Measurements from ENCODE around the gene PBLD.

The PBLD gene

DNA sequence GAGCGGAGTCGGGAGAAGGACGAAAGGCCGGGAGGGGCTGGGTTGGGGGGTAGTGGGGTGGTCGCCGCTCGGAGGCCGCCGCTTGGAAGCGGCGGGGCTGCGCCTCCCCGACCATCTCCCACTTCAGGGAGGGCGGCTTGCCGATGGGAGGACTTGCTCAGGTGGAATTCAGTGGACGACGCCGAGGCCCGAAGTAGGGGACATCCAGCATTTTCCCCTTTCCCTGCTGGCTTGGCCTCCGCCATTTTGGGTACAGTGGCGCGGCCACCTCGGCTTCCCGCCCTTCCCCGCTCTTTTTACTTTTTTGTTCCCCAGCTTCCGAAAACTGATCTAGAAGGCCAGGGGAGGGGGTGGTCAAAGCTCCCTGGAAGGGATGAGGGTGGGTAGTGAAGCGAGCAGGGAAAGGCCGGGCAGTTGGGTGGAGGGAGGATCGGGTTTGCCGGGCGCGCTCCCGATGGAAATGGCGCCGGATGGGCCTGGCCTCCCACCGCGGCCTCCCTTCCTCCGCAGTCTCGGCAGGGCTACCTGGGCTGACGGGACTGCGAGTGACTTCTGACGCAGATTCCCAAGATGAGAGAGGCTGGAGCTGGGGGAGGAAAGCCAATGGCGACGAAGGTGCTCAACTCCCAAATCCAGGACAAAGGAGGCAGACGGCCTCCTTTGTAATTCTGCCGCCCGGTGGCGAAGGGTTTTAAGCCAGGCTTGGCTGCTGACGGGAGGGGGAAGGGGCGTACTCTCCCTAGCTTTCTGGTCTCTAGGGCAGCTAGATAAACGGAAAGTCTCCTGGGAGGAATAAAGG is at the start of gene PBLD:
Gene PBLD, minus strand, starts transcription at position 670 of the 799 bp plus-strand sequence. CDS start 26,084 bp downstream, outside the sequence.
- ATAC-seq: peak; percentile 50
- TF ChIP-seq ISL1 (CRISPR knock-in tag; IDR thresholded peaks at IDR 0.05): no peak
- TF ChIP-seq TSHZ2 (CRISPR knock-in tag; IDR thresholded peaks at IDR 0.05): 0 out of 2 replicates have a peak, but pooled peaks have one; percentile 30
- TF ChIP-seq BACH2 (CRISPR knock-in tag; IDR thresholded peaks at IDR 0.05; ENCODE audit: borderline replicate concordance): no peak
- peak; percentile 47; the same call in 1 of the 2 replicates for TF ChIP-seq CSDC2 (CRISPR knock-in tag; IDR thresholded peaks at IDR 0.05)
- TF ChIP-seq, protein P1, sequence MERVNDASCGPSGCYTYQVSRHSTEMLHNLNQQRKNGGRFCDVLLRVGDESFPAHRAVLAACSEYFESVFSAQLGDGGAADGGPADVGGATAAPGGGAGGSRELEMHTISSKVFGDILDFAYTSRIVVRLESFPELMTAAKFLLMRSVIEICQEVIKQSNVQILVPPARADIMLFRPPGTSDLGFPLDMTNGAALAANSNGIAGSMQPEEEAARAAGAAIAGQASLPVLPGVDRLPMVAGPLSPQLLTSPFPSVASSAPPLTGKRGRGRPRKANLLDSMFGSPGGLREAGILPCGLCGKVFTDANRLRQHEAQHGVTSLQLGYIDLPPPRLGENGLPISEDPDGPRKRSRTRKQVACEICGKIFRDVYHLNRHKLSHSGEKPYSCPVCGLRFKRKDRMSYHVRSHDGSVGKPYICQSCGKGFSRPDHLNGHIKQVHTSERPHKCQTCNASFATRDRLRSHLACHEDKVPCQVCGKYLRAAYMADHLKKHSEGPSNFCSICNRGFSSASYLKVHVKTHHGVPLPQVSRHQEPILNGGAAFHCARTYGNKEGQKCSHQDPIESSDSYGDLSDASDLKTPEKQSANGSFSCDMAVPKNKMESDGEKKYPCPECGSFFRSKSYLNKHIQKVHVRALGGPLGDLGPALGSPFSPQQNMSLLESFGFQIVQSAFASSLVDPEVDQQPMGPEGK (CRISPR knock-in tag; IDR thresholded peaks at IDR 0.05; ENCODE audit: borderline replicate concordance): peak; percentile 20; the same call in 1 of the 2 replicates
- 0 out of 2 replicates have a peak, but pooled peaks have one; percentile 14 for TF ChIP-seq ZNF70 (CRISPR knock-in tag; IDR thresholded peaks at IDR 0.05)
- 0 out of 2 replicates have a peak, but pooled peaks have one; percentile 12 for TF ChIP-seq RARB (CRISPR knock-in tag; IDR thresholded peaks at IDR 0.05)
- TF ChIP-seq ZFP3 (CRISPR knock-in tag; IDR thresholded peaks at IDR 0.05): no peak
- no peak for TF ChIP-seq ZNF565 (CRISPR knock-in tag; conservative IDR thresholded peaks at IDR 0.05; ENCODE audit: low read depth)
- 0 out of 2 replicates have a peak, but pooled peaks have one; percentile 78 for TF ChIP-seq ESRRG (CRISPR knock-in tag; IDR thresholded peaks at IDR 0.05)
- TF ChIP-seq ARNTL (CRISPR knock-in tag; IDR thresholded peaks at IDR 0.05; ENCODE audit: borderline replicate concordance, low read depth): no peak; the same call in 1 of the 2 replicates
- TF ChIP-seq GLIS3 (CRISPR knock-in tag; IDR thresholded peaks at IDR 0.05): 0 out of 2 replicates have a peak, but pooled peaks have one; percentile 28
- no peak for TF ChIP-seq OSR1 (CRISPR knock-in tag; IDR thresholded peaks at IDR 0.05)
- TF ChIP-seq SNAI2 (CRISPR knock-in tag; IDR thresholded peaks at IDR 0.05): 0 out of 2 replicates have a peak, but pooled peaks have one; percentile 23
- peak; percentile 13; the same call in 1 of the 2 replicates for TF ChIP-seq TCF4 (CRISPR knock-in tag; IDR thresholded peaks at IDR 0.05; ENCODE audit: borderline replicate concordance)
- TF ChIP-seq ZFP30 (CRISPR knock-in tag; IDR thresholded peaks at IDR 0.05): no peak
- TF ChIP-seq PPARA (CRISPR knock-in tag; IDR thresholded peaks at IDR 0.05; ENCODE audit: borderline replicate concordance): no peak
- no peak for TF ChIP-seq ZC3H10 (CRISPR knock-in tag; IDR thresholded peaks at IDR 0.05)
- no peak for TF ChIP-seq CREB5 (CRISPR knock-in tag; IDR thresholded peaks at IDR 0.05; ENCODE audit: low read depth)
- no peak for TF ChIP-seq TOX (CRISPR knock-in tag; IDR thresholded peaks at IDR 0.05; ENCODE audit: borderline replicate concordance)
- TF ChIP-seq ZNF8 (CRISPR knock-in tag; IDR thresholded peaks at IDR 0.05): no peak
- no peak for TF ChIP-seq POU6F1 (CRISPR knock-in tag; IDR thresholded peaks at IDR 0.05; ENCODE audit: borderline replicate concordance, low read depth)
- TF ChIP-seq CSRNP3 (CRISPR knock-in tag; IDR thresholded peaks at IDR 0.05): peak; percentile 81; the same call in 1 of the 2 replicates

Data from SK-N-SH treated with all-trans-retinoic acid at 6 μM for 48 hours (cell line).